ENCODE measurements around the gene IREB2. TPM values are rescaled to one million over a fixed set of nuclear protein-coding genes. Genes with fewer than 3 reads are reported as not detected.
"Not testable (repeated sequence)": the region's sequence is repeated elsewhere in the genome, so short reads cannot be mapped to it uniquely, and the experiment has no call there.

The IREB2 gene
- total and polyA plus RNA-seq, 4 donors = 9.8 to 71.5 (median 38.4) TPM

GRCh38 chr15:78508272-78508671 is 70.3 kb downstream of the IREB2 start:
- H3K4me1 ChIP-seq (ENCODE audit: control insufficient read depth in 5 of 5, insufficient read depth in 5 of 5, low read length in 5 of 5) = peaks cover 0 to 8% (median 0%) of the 10 kb centered on the region in 5 donors
- no peaks in the 10 kb centered on the region for H3K27me3 ChIP-seq (ENCODE audit: control insufficient read depth in 3 of 3, insufficient read depth in 3 of 3, low read length in 2 of 3)
- DNase-seq = no peak
- ATAC-seq (ENCODE audit: insufficient read depth, low FRiP score) = no peak
- no peak overlapping the region for H3K9ac ChIP-seq (ENCODE audit: insufficient read depth in 1 of 2, low read length in 2 of 2)
- WGBS, 2 donors = 44 to 48% methylated on average over 6 of the region's 6 CpGs
- H3K9me3 ChIP-seq (ENCODE audit: control insufficient read depth in 4 of 4, insufficient read depth in 3 of 4, low read length in 3 of 4) = no peaks in the 10 kb centered on the region
- no peak overlapping the region for H3K27ac ChIP-seq (ENCODE audit: low read depth in 1 of 2, low read length in 1 of 2)
- H3K36me3 ChIP-seq (ENCODE audit: control insufficient read depth in 4 of 4, insufficient read depth in 4 of 4, low read length in 4 of 4) = no peaks in the 10 kb centered on the region
- TF ChIP-seq CTCF (IDR thresholded peaks at IDR 0.05; ENCODE audit: control extremely low read depth, extremely low read depth) = no peak
- H3K4me3 ChIP-seq = no peak overlapping the region

- H3K9ac ChIP-seq (ENCODE audit: insufficient read depth in 1 of 2, low read length in 2 of 2) = no peak overlapping the region
- 72% methylated on average over 6 of the region's 6 CpGs for WGBS, 2 donors
- H3K27me3 ChIP-seq (ENCODE audit: control insufficient read depth in 3 of 3, insufficient read depth in 3 of 3, low read length in 2 of 3) = no peaks in the 10 kb centered on the region
- peaks cover 0 to 8% (median 0%) of the 10 kb centered on the region in 5 donors for H3K4me1 ChIP-seq (ENCODE audit: control insufficient read depth in 5 of 5, insufficient read depth in 5 of 5, low read length in 5 of 5)
- H3K27ac ChIP-seq (ENCODE audit: low read depth in 1 of 2, low read length in 1 of 2) = no peak overlapping the region
- no peak for TF ChIP-seq CTCF (IDR thresholded peaks at IDR 0.05; ENCODE audit: control extremely low read depth, extremely low read depth)
- no peak for ATAC-seq (ENCODE audit: insufficient read depth, low FRiP score)
- H3K4me3 ChIP-seq = no peak overlapping the region
- no peak for DNase-seq
- H3K36me3 ChIP-seq (ENCODE audit: control insufficient read depth in 4 of 4, insufficient read depth in 4 of 4, low read length in 4 of 4) = no peaks in the 10 kb centered on the region
- no peaks in the 10 kb centered on the region for H3K9me3 ChIP-seq (ENCODE audit: control insufficient read depth in 4 of 4, insufficient read depth in 3 of 4, low read length in 3 of 4)
Observed at GRCh38 chr15:78509726-78510312, 71.8 kb downstream of the IREB2 start.

GRCh38 chr15:78520035-78520434 is 82.0 kb downstream of the IREB2 start:
- H3K27me3 ChIP-seq (ENCODE audit: control insufficient read depth in 3 of 3, insufficient read depth in 3 of 3, low read length in 2 of 3); DNase-seq; H3K4me3 ChIP-seq; H3K4me1 ChIP-seq (ENCODE audit: control insufficient read depth in 5 of 5, insufficient read depth in 5 of 5, low read length in 5 of 5); ATAC-seq (ENCODE audit: insufficient read depth, low FRiP score); H3K36me3 ChIP-seq (ENCODE audit: control insufficient read depth in 4 of 4, insufficient read depth in 4 of 4, low read length in 4 of 4); H3K9me3 ChIP-seq (ENCODE audit: control insufficient read depth in 4 of 4, insufficient read depth in 3 of 4, low read length in 3 of 4); H3K9ac ChIP-seq (ENCODE audit: insufficient read depth in 1 of 2, low read length in 2 of 2); H3K27ac ChIP-seq (ENCODE audit: low read depth in 1 of 2, low read length in 1 of 2): not testable (repeated sequence)
- WGBS, 2 donors = 90 to 98% methylated on average over 2 of the region's 3 CpGs

GRCh38 chr15:78524230-78524629 is 86.2 kb downstream of the IREB2 start:
- DNase-seq (no peak), ATAC-seq (ENCODE audit: insufficient read depth, low FRiP score) (no peak)
- H3K4me1 ChIP-seq (ENCODE audit: control insufficient read depth in 5 of 5, insufficient read depth in 5 of 5, low read length in 5 of 5) = no peaks in the 10 kb centered on the region
- no peaks in the 10 kb centered on the region for H3K27me3 ChIP-seq (ENCODE audit: control insufficient read depth in 3 of 3, insufficient read depth in 3 of 3, low read length in 2 of 3)
- H3K9me3 ChIP-seq (ENCODE audit: control insufficient read depth in 4 of 4, insufficient read depth in 3 of 4, low read length in 3 of 4) = no peaks in the 10 kb centered on the region
- no peak for TF ChIP-seq CTCF (IDR thresholded peaks at IDR 0.05; ENCODE audit: control extremely low read depth, extremely low read depth)
- no peak overlapping the region for H3K27ac ChIP-seq (ENCODE audit: low read depth in 1 of 2, low read length in 1 of 2)
- H3K36me3 ChIP-seq (ENCODE audit: control insufficient read depth in 4 of 4, insufficient read depth in 4 of 4, low read length in 4 of 4) = no peaks in the 10 kb centered on the region
- H3K9ac ChIP-seq (ENCODE audit: insufficient read depth in 1 of 2, low read length in 2 of 2) = no peak overlapping the region
- WGBS, 2 donors = 93 to 94% methylated on average over 5 of the region's 5 CpGs
- H3K4me3 ChIP-seq = no peak overlapping the region
